Caki2 (cell line): ENCODE data around the gene CD44. TPM values are rescaled to one million over a fixed set of nuclear protein-coding genes. Genes with fewer than 3 reads are reported as not detected.

ENCODE experiments used
- DNase-seq: peaks from one replicate; pipeline ENCODE4 v3.0.0-alpha.2; 2015; ENCODE audit warnings: low read depth
- in situ Hi-C: cut with HindIII; loops from 2 replicates; pipeline ENCODE4 v1.10.0; 2016; ENCODE audit warnings: low sequenced_read_pairs, low pct_unique_long_range_greater_than_20kb, mixed read lengths
- total RNA-seq: library from RNA; depleted of rRNA; stranded (reverse); fragments of >200 nt; shearing (Covaris generic); gene quantifications from 2 replicates; pipeline ENCODE4 v1.2.3, GENCODE V29; 2014; ENCODE audit warnings: low replicate concordance

Gene CD44
- total RNA-seq, 1 experiment from 2014 or later = 219 TPM

- in situ Hi-C loops = no loop called here
- no peak for DNase-seq
Measured at GRCh38 chr11:35257281-35257680, 118.3 kb downstream of the CD44 start.

DNA sequence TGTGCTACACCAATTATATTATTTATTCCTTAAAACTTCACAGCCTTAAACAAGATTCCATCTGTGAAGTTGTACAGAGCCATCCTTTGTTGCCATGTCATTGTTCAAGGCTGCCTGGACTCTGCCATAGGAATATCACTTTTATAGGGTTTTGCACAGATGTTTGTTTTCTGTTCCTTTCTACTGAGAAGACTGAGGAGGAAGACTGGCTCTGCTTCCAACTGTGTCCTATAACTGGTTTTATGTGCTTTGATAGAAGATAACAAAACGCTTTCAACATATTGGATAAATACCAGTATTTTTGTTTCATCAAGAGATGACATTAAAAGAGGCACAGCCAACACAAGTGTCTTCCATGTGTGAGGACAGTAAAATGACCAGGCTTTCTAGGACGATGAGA, 120.6 kb downstream of the CD44 start:
- DNase-seq = no peak
- in situ Hi-C loops = no loop called here

DNA sequence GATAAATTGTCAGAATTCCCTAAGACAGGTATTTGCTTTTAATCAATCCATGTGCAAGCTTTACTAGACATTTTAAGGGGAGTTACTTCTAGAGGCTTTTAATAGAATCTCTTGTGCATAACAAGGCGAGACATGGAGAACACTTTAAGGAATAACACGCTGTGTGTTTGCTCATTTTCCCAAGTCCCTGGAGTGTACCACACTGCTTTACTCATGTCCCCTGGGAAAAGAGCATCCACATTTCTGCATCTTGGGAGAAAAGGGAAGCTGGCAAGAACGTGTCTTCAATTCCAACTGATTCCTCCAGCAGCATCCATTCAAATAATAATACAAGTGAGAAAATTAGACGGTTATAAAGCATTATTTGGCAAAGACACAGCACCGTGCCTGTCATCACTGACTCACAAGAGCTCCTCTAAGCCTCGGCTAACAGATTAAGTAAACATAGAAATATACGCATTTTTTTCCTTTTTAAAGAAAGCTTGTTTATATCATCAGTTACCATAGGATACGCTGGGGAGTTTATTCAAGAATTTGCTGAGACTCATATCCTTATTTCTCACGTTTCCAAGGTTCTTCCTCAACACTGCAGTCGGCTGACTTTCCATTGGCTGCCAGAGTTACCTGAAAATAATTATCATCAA, 121.5 kb downstream of the CD44 start:
- in situ Hi-C loops = no loop called here
- no peak for DNase-seq

- DNase-seq = no peak
- in situ Hi-C loops = no loop called here
Measured at GRCh38 chr11:35261197-35261596, 122.2 kb downstream of the CD44 start.

DNA sequence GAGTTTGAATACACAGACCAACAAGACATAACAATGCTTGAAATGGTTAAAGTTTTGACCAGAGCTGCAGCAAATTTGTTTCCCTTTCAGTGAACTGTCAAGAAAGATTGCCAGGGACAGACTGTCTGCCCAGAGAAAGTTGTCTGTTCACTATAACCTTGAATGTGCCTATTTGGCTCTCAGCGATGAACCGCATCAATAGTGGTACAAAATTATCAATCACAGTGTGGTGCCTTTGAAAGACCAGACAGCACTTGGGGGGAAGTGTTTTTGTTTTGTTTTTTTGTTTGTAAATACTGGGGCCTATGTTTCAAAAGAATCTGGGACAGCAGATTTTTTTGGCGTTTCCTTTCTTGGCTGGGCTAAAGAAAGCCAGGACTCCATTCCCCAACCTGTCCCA, 123.1 kb downstream of the CD44 start:
- in situ Hi-C loops = no loop called here
- DNase-seq = no peak

DNA sequence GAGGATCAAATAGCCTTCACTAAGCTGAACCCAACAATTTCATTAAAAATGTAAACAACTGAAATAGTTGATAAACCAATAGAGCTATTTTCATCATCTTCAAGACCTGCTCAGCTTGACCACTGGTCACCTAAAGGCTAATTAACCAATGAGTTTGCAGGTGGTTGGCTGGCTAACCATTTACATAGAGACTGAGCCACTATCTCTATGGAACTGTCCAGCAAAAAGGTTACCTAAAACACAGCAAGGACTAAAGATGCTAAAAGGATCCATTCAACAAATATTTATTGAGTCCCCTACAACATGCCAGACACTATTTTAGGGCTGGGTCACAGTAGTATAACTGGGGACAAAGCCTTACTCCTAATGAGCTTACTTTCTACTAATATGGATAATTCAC, 123.8 kb downstream of the CD44 start:
- no peak for DNase-seq
- in situ Hi-C loops = no loop called here

DNA sequence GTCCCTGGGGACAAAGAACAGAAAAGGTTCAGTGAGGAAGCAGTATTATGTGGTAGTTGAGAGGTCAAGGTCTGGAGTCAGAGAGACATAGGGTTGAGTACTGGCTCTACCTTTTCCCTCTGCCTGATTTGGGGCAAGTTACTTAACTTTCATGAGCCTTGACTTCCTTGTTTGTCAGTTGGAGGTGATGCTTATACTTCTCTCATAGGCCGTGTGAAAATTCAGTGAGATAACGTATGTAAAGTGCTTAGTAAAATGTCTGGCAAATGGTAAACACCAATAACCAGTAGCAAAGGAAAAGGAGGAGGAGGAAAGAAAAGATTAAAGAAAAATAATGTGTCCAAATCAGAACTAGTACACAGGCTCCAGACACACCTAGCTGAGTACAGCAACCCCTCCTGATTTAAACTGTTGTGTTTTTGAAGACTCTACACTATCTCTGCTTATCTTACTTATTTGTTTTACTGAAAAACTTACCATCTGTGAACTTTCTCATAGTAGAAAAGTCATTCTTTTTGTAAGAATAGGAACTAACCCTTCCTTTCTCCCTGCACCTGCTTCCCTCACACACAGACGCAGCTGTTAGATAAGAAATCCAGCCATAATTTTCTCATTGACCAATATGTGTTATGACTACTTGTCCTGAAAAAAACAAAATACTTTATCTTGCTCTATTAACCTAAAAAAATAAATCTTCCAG, 126.9 kb downstream of the CD44 start:
- DNase-seq = no peak
- in situ Hi-C loops = no loop called here

DNA sequence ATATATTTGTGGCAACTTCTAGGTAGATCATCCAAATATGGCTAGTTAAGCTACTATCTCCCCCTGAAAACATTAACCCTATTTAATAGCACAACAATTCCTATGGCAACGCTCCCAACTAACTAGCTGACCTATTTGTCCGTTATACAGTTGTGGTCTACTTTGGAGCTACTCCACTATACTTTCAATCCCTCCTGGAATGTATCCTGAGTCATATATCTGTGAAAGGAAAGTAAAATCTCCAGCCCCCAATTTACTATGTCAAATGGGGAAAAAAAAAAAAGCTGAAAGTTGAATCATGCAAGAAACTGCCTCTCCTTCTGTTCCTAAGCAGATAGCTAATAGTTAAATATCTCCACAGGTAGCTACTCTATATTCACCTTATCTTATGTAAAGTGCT, 128.5 kb downstream of the CD44 start:
- in situ Hi-C loops = no loop called here
- DNase-seq = no peak

GRCh38 chr11:35270342-35270741, 131.4 kb downstream of the CD44 start:
- in situ Hi-C loops = no loop called here
- no peak for DNase-seq

DNA sequence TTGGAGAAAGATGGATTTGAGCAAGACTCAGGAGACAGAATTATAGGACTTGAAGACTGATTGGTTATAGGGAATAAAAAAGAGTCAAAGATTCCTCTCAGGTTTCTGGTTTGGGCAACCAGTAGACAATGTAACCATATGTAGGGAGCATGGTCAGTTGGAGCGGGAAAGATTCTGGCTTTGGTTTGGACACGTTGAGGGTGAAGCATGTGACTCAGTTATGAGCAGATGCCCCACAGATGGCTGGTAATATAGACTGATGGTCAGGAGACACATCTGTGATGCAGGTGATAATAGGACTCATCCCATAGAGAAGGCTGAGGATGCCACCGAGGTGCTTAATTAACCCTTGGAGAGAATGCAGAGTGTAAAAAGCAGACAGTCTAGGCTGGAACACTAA, 132.1 kb downstream of the CD44 start:
- DNase-seq = no peak
- in situ Hi-C loops = no loop called here

GRCh38 chr11:35272391-35272902, 133.5 kb downstream of the CD44 start:
- no peak for DNase-seq
- in situ Hi-C loops = no loop called here

- in situ Hi-C loops = no loop called here
- DNase-seq = peak; percentile 28
Measured at GRCh38 chr11:35274909-35275785, 136.2 kb downstream of the CD44 start.

- peak; percentile 6 for DNase-seq
- in situ Hi-C loops = no loop called here
Measured at GRCh38 chr11:35275786-35276170, 136.8 kb downstream of the CD44 start.

DNA sequence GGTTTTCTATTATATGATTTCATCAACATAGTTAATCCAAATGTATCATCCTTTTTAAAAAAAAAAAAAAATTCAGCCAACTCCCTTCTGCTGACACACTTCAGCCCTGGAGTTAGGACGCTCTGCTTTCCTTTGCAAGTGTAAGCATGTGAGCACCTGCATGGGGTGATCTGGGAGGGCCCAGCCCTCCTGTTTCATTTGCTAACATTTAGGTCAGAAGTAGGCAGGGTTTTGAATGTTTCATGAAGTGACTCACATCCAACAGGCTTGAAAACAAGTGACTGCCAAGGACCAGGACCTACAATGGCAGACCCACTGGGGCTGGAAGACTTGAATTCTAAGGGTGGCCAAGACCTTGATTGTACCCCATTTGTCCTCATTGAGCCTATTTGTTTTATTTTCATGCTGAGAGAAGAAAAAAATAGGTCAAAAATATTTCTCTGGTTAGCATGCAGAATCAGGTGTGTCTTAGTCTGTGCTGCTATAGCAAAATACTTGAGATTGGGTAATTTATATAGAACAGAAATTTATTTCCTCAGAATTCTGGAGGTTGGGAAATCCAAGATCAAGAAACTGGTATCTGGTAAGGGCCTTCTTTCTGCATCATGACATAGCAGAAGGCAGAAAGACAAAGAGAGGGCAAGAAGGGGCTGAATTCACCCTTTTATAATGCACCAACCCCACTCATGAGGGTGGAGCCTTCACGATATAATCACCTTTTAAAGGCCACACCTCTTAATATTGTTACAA, 137.6 kb downstream of the CD44 start:
- DNase-seq = peak; percentile 65
- in situ Hi-C loops = no loop called here

DNA sequence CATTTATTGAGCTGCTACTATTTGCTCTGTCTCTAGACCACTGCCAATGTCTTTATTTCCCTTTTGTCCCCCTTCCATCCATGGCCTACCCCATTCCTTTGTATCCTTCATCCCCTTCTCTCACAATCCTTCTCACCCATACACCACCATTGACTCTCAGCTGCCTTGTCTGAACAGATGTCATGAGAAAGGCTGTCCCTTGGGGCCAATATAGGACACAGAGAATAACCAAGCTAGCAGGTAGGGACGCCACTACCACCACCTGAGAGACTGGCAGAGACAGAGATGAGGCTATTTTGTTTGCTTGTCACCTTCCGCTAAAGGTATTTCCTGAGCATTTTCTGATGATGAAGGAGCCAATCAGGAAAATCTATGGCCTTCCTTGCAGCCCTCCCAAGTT, 138.9 kb downstream of the CD44 start:
- no peak for DNase-seq
- in situ Hi-C loops = no loop called here

DNA sequence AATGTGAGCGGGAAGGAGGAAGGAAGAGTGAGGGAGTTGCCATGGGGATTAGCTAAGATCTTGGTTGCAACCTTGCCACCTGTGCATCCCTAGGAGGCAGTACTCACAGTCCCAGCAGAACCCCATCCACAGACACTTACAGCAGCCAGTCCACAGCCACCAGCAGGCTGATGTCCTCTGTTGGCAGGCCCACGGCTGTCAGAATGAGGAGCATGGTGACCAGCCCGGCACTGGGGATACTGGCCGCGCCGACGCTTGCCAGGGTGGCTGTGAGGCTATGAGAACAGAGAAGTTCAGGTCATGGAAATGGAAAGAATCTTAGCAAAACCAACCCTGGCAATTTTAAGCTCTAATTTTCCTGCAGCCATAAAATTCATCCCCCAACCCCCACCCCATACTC, 141.8 kb downstream of the CD44 start:
- in situ Hi-C loops = no loop called here
- DNase-seq = no peak

DNA sequence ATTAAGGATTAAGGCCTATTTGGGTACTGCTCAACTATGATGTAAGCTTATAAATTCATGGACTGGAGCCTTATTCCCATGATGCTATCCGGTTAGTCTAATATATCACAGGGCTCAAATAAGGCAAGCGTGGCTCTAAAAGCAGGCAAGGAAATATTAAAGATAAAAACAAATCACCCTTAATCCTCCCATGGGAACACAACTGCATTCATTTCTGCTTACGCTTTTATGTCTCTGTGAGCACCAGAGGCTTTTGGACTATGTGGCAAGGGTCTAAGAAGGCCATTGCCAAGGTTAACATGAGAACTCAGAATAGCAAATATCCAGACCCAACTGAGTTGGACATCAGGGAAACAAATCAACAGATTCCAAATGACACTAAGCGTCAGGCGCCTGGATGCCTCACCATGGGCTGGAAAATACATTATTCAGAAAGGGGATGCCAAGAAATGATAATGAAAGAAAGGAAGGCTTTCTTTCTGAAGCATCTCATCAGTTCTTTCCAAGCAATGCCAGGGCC, 142.3 kb downstream of the CD44 start:
- no peak for DNase-seq
- in situ Hi-C loops = no loop called here
